Measurements from ENCODE around the gene STX2.
"Not testable (repeated sequence)": the region's sequence is repeated elsewhere in the genome, so short reads cannot be mapped to it uniquely, and the experiment has no call there.

Gene STX2

GRCh38 chr12:130870442-130871285 lies 31.6 kb upstream of the STX2 start:
- no peak for DNase-seq (ENCODE audit: low read depth)

GRCh38 chr12:130868412-130868811 lies 29.4 kb upstream of the STX2 start:
- no peak for DNase-seq (ENCODE audit: low read depth)

GRCh38 chr12:130863298-130863697 lies 24.2 kb upstream of the STX2 start:
- DNase-seq (ENCODE audit: low read depth): no peak

GRCh38 chr12:130862771-130863170 lies 23.7 kb upstream of the STX2 start:
- DNase-seq (ENCODE audit: low read depth): not testable (repeated sequence)

GRCh38 chr12:130862161-130862560 lies 23.1 kb upstream of the STX2 start:
- DNase-seq (ENCODE audit: low read depth): no peak

GRCh38 chr12:130860311-130860710 lies 21.3 kb upstream of the STX2 start:
- DNase-seq (ENCODE audit: low read depth): no peak

GRCh38 chr12:130859161-130859560 lies 20.1 kb upstream of the STX2 start:
- DNase-seq (ENCODE audit: low read depth): no peak

- DNase-seq (ENCODE audit: low read depth): no peak
Observed at GRCh38 chr12:130858084-130858483, 19.0 kb upstream of the STX2 start.

GRCh38 chr12:130856088-130856487 lies 17.0 kb upstream of the STX2 start:
- DNase-seq (ENCODE audit: low read depth): no peak

- DNase-seq (ENCODE audit: low read depth): no peak
Observed at GRCh38 chr12:130850418-130851021, 11.5 kb upstream of the STX2 start.

GRCh38 chr12:130849561-130850417 lies 10.7 kb upstream of the STX2 start:
- no peak for DNase-seq (ENCODE audit: low read depth)

GRCh38 chr12:130848785-130849305 lies 9.8 kb upstream of the STX2 start:
- not testable (repeated sequence) for DNase-seq (ENCODE audit: low read depth)

GRCh38 chr12:130848105-130848504 lies 9.1 kb upstream of the STX2 start:
- not testable (repeated sequence) for DNase-seq (ENCODE audit: low read depth)

GRCh38 chr12:130847112-130847511 lies 8.1 kb upstream of the STX2 start:
- DNase-seq (ENCODE audit: low read depth): no peak

- no peak for DNase-seq (ENCODE audit: low read depth)
Observed at GRCh38 chr12:130846369-130846768, 7.3 kb upstream of the STX2 start.

GRCh38 chr12:130839770-130840404 lies 837 bp upstream of the STX2 start:
- DNase-seq (ENCODE audit: low read depth): no peak

- no peak for DNase-seq (ENCODE audit: low read depth)
Observed at GRCh38 chr12:130838284-130838950, 633 bp downstream of the STX2 start.

GRCh38 chr12:130835436-130835835 lies 3.6 kb downstream of the STX2 start:
- DNase-seq (ENCODE audit: low read depth): no peak

- no peak for DNase-seq (ENCODE audit: low read depth)
Observed at GRCh38 chr12:130835011-130835410, 4.0 kb downstream of the STX2 start.

- no peak for DNase-seq (ENCODE audit: low read depth)
Observed at GRCh38 chr12:130832561-130833209, 6.4 kb downstream of the STX2 start.

- no peak for DNase-seq (ENCODE audit: low read depth)
Observed at GRCh38 chr12:130831876-130832405, 7.1 kb downstream of the STX2 start.
